Omental fat pad (tissue), 4 donors: ENCODE results near the gene PGM2L1. TPM values are rescaled to one million over a fixed set of nuclear protein-coding genes. Genes with fewer than 3 reads are reported as not detected.

ENCODE experiments used
- ATAC-seq: fragments of 150-250 bp; one replicate; pipeline ENCODE4 v1.9.1; 2016; ENCODE audit warnings: mild to moderate bottlenecking, moderate library complexity; ENCODE audit not compliant: low FRiP score
- DNase-seq: peaks from one replicate; pipeline ENCODE4 v3.0.0-alpha.2; 2019; ENCODE audit warnings: low spot score
- CTCF ChIP-seq, 3 donors: fragments of 450-650 bp; IDR thresholded peaks; one replicate each; pipeline ENCODE4 v1.5.1; 2016 to 2017; ENCODE audit warnings: antibody characterized with exemption in 3 of 3, mild to moderate bottlenecking in 3 of 3, moderate library complexity in 2 of 3
- small RNA-seq: library from RNA; depleted of rRNA; stranded (forward); fragments of <200 nt; gene quantifications from one replicate; pipeline ENCODE3, GENCODE V24; 2016
- total RNA-seq, 4 donors: library from RNA; depleted of rRNA; stranded (reverse); fragments of >200 nt; gene quantifications; one replicate each; pipeline ENCODE4 v1.1.0, GENCODE V29; 2016

Gene PGM2L1
- total RNA-seq, 4 donors from 2014 or later = 2.7 to 4.5 (median 3.1) TPM

GRCh38 chr11:74282914-74283371, 115.3 kb downstream of the PGM2L1 start:
- no peak for TF ChIP-seq CTCF (IDR thresholded peaks at IDR 0.05)
- no peak for DNase-seq
- no peak for ATAC-seq

- DNase-seq (no peak), ATAC-seq (no peak)
Measured at GRCh38 chr11:74282421-74282820, 115.8 kb downstream of the PGM2L1 start.

GRCh38 chr11:74280494-74280893, 117.7 kb downstream of the PGM2L1 start:
- ATAC-seq (no peak), DNase-seq (no peak)
- no peak for TF ChIP-seq CTCF (IDR thresholded peaks at IDR 0.05)

More at GRCh38 chr11:74282421-74282820, 115.8 kb downstream of the PGM2L1 start:
- no peak for TF ChIP-seq CTCF (IDR thresholded peaks at IDR 0.05)

Small RNA genes within 50 kb of the gene (small RNA-seq; reads per million reads assigned to genes)
- not detected for gene MIR548AL

Other genes with a start within 250 kb of the PGM2L1 start
- gene C2CD3, start 227.4 kb downstream of the PGM2L1 start, total RNA-seq = 10 to 100 TPM; 17.5 to 34.0 (median 19.0) TPM
- 10 to 100 TPM; 23.2 to 25.0 (median 23.8) TPM for gene PPME1, start 227.1 kb downstream of the PGM2L1 start, total RNA-seq
- 1 to 10 TPM in 2 of 4 donors, under 1 TPM in 2; 0.50 to 4.4 (median 1.6) TPM for gene P4HA3, start 86.8 kb downstream of the PGM2L1 start, total RNA-seq
- gene KCNE3, start 69.1 kb upstream of the PGM2L1 start, total RNA-seq = 10 to 100 TPM in 3 of 4 donors, 1 to 10 TPM in 1; 8.9 to 18.1 (median 11.0) TPM
- 1 to 10 TPM; 2.2 to 4.7 (median 3.4) TPM for gene LIPT2, start 95.3 kb upstream of the PGM2L1 start, total RNA-seq
- gene POLD3, start 194.1 kb upstream of the PGM2L1 start, total RNA-seq = 10 to 100 TPM in 3 of 4 donors, 1 to 10 TPM in 1; 9.7 to 17.5 (median 12.1) TPM